Neuronal stem cell (in vitro differentiated cells): ENCODE measurements around the gene PNPLA7.
A peak's percentile ranks its signal among the peaks of the same experiment; 100 is the strongest.

ENCODE experiments used
- DNase-seq: peaks from one replicate; pipeline ENCODE4 v3.0.0-alpha.2; 2013; ENCODE audit warnings: low spot score
- H2AFZ ChIP-seq: one replicate; pipeline ENCODE4 v1.6.1; 2013; ENCODE audit warnings: mild to moderate bottlenecking, low read length, inconsistent platforms
- H2AK5ac ChIP-seq: 2 replicates; pipeline ENCODE4 v1.6.1; 2013; ENCODE audit warnings: low read depth, mild to moderate bottlenecking, inconsistent platforms, low read length, moderate library complexity, mixed read lengths
- H2BK120ac ChIP-seq: 2 replicates; pipeline ENCODE4 v1.6.1; 2013; ENCODE audit warnings: low read depth, mild to moderate bottlenecking, inconsistent platforms, low read length, moderate library complexity, mixed read lengths
- H2BK12ac ChIP-seq: one replicate; pipeline ENCODE4 v1.6.1; 2013; ENCODE audit warnings: low read length, inconsistent platforms
- H2BK15ac ChIP-seq: 2 replicates; pipeline ENCODE4 v1.6.1; 2013; ENCODE audit warnings: mild to moderate bottlenecking, low read length, inconsistent platforms, mixed read lengths
- H2BK5ac ChIP-seq: one replicate; pipeline ENCODE4 v1.6.1; 2013; ENCODE audit warnings: inconsistent platforms, mild to moderate bottlenecking, low read length, moderate library complexity
- H3K14ac ChIP-seq: one replicate; pipeline ENCODE4 v1.6.1; 2013; ENCODE audit warnings: low read length, inconsistent platforms
- H3K18ac ChIP-seq: 2 replicates; pipeline ENCODE4 v1.6.1; 2013; ENCODE audit warnings: low read length, inconsistent platforms
- H3K23ac ChIP-seq: 2 replicates; pipeline ENCODE4 v1.6.1; 2013; ENCODE audit warnings: low read depth, mild to moderate bottlenecking, mixed read lengths, low read length, inconsistent platforms; ENCODE audit not compliant: poor library complexity
- H3K27ac ChIP-seq: replicated peaks from 3 replicates; pipeline ENCODE4 v1.5.1; 2013; ENCODE audit warnings: low read length, inconsistent platforms
- H3K27me3 ChIP-seq, 3 experiments: 2 replicates each; pipeline ENCODE4 v1.6.1; 2013; ENCODE audit warnings: low read length in 3 of 3, mild to moderate bottlenecking in 2 of 3, inconsistent platforms in 1 of 3, low read depth in 1 of 3, mixed read lengths in 1 of 3, moderate library complexity in 1 of 3; ENCODE audit not compliant: control insufficient read depth in 3 of 3, insufficient read depth in 3 of 3
- H3K36me3 ChIP-seq, 2 donors: replicated peaks in 1 of 2; 2 replicates each; pipeline ENCODE4 v1.6.1; 2013; ENCODE audit warnings: low read length in 2 of 2; ENCODE audit not compliant: control insufficient read depth in 2 of 2, insufficient read depth in 2 of 2
- H3K4ac ChIP-seq: 2 replicates; pipeline ENCODE4 v1.6.1; 2013; ENCODE audit warnings: inconsistent platforms, mild to moderate bottlenecking, low read length, moderate library complexity
- H3K4me1 ChIP-seq, 2 donors: 1 replicate in 1 of 2; 2 replicates in 1 of 2; pipeline ENCODE4 v1.6.1; 2013; ENCODE audit warnings: low read length in 2 of 2, low read depth in 1 of 2; ENCODE audit not compliant: control insufficient read depth in 2 of 2, insufficient read depth in 1 of 2
- H3K4me2 ChIP-seq: one replicate; pipeline ENCODE4 v1.6.1; 2013; ENCODE audit warnings: mild to moderate bottlenecking, low read length, inconsistent platforms; ENCODE audit not compliant: insufficient read depth, poor library complexity, severe bottlenecking
- H3K4me3 ChIP-seq, 2 donors: 2 replicates each; pipeline ENCODE4 v1.5.1; 2013; ENCODE audit warnings: low read length in 2 of 2, mild to moderate bottlenecking in 2 of 2, inconsistent platforms in 1 of 2, moderate library complexity in 1 of 2
- H3K79me1 ChIP-seq: one replicate; pipeline ENCODE4 v1.6.1; 2013; ENCODE audit warnings: low read depth, mild to moderate bottlenecking, inconsistent platforms, low read length, moderate library complexity
- H3K9ac ChIP-seq: one replicate; pipeline ENCODE4 v1.6.1; 2013; ENCODE audit warnings: mild to moderate bottlenecking, low read depth, low read length, inconsistent platforms; ENCODE audit not compliant: poor library complexity
- H3K9me3 ChIP-seq, 2 donors: replicated peaks in 1 of 2; 2 replicates each; pipeline versions ENCODE3 to v1.6.1; 2013; ENCODE audit warnings: low read length in 2 of 2, mild to moderate bottlenecking in 2 of 2, inconsistent platforms in 1 of 2, low read depth in 1 of 2, mixed read lengths in 1 of 2, moderate library complexity in 1 of 2; ENCODE audit not compliant: control insufficient read depth in 2 of 2, insufficient read depth in 1 of 2
- H4K8ac ChIP-seq: one replicate; pipeline ENCODE4 v1.6.1; 2013; ENCODE audit warnings: low read depth, mild to moderate bottlenecking, inconsistent platforms, low read length, moderate library complexity
- H4K91ac ChIP-seq: one replicate; pipeline ENCODE4 v1.6.1; 2013; ENCODE audit warnings: low read length, low read depth, mild to moderate bottlenecking, inconsistent platforms; ENCODE audit not compliant: poor library complexity
- WGBS, 2 donors: extraction: QIAGEN DNeasy Blood & Tissue Kit; methylation state at CpG; one replicate each; pipeline ENCODE4 v1.1.7; 2013; ENCODE audit warnings: missing lambda C conversion rate in 2 of 2, mixed read lengths in 1 of 2; ENCODE audit not compliant: insufficient read length in 2 of 2, insufficient replicate concordance in 1 of 2; ENCODE audit errors: extremely low coverage in 2 of 2; 5-methylcytosine and 5-hydroxymethylcytosine counted together

PNPLA7 gene

GRCh38 chr9:137461316-137461662 lies 88.9 kb downstream of the PNPLA7 start:
- Histone ChIP-seq H3K9me3 (peaks cover 0 to 2% of the 10 kb centered on the region in 2 donors), H3K79me1 (peaks cover 15% of the 10 kb centered on the region), H2BK120ac (no peak overlapping the region), H3K14ac (no peak overlapping the region), H3K27me3 (peaks cover 0 to 6% (median 0%) of the 10 kb centered on the region in 3 experiments), H3K4me3 (no peak overlapping the region), H3K9ac (peak overlapping the region; percentile 21), H2BK5ac (no peak overlapping the region), H2BK15ac (peak overlapping the region; percentile 100), H3K27ac (no peak overlapping the region), H3K36me3 (peaks cover 10 to 16% of the 10 kb centered on the region in 2 donors), H2AFZ (no peak overlapping the region), H3K18ac (peak overlapping the region; percentile 71), H3K23ac (peak overlapping the region; percentile 93), H4K91ac (no peak overlapping the region), H2BK12ac (peak overlapping the region; percentile 58), H3K4me1 (peaks cover 10 to 11% of the 10 kb centered on the region in 2 donors), H4K8ac (no peak overlapping the region), H3K4me2 (peak overlapping the region; percentile 33), H3K4ac (no peak overlapping the region), H2AK5ac (peak overlapping the region; percentile 90)
- WGBS, 2 donors: no CpG with 5 or more reads among the region's 21 CpGs
- no peak for DNase-seq

- H3K18ac ChIP-seq: peak overlapping the region; percentile 27
Observed at GRCh38 chr9:137460363-137461315, 89.6 kb downstream of the PNPLA7 start.

GRCh38 chr9:137459601-137460362 lies 90.4 kb downstream of the PNPLA7 start:
- Histone ChIP-seq H4K91ac (no peak overlapping the region), H3K14ac (peak overlapping the region; percentile 14), H3K18ac (peak overlapping the region; percentile 78), H2BK5ac (peak overlapping the region; percentile 16), H3K23ac (peak overlapping the region; percentile 69), H2AK5ac (peak overlapping the region; percentile 90), H3K9ac (no peak overlapping the region), H3K79me1 (peaks cover 20% of the 10 kb centered on the region), H4K8ac (peak overlapping the region; percentile 70), H2BK15ac (peak overlapping the region; percentile 100), H3K4ac (peak overlapping the region; percentile 93), H3K9me3 (peaks cover 0 to 2% of the 10 kb centered on the region in 2 donors), H2BK12ac (peak overlapping the region; percentile 90), H3K4me2 (peak overlapping the region; percentile 97), H3K36me3 (peaks cover 19 to 31% of the 10 kb centered on the region in 2 donors), H2BK120ac (no peak overlapping the region), H3K27ac (no peak overlapping the region), H3K4me3 (peak overlapping the region in 1 of 2 donors; percentile 81), H2AFZ (peak overlapping the region; percentile 99), H3K4me1 (peaks cover 11 to 14% of the 10 kb centered on the region in 2 donors), H3K27me3 (peaks cover 0 to 6% (median 0%) of the 10 kb centered on the region in 3 experiments)
- no peak for DNase-seq
- WGBS, 2 donors: no CpG with 5 or more reads among the region's 15 CpGs

More at GRCh38 chr9:137460363-137461315, 89.6 kb downstream of the PNPLA7 start:
- no peak overlapping the region for H3K23ac ChIP-seq
- no peak overlapping the region for H3K4me2 ChIP-seq
- H2AFZ ChIP-seq: peak overlapping the region; percentile 99
- H2BK120ac ChIP-seq: no peak overlapping the region
- no CpG with 5 or more reads among the region's 31 CpGs for WGBS, 2 donors
- H2AK5ac ChIP-seq: peak overlapping the region; percentile 90
- no peak overlapping the region for H3K4ac ChIP-seq
- peaks cover 17% of the 10 kb centered on the region for H3K79me1 ChIP-seq
- H3K4me1 ChIP-seq: peaks cover 10 to 11% of the 10 kb centered on the region in 2 donors
- DNase-seq: no peak
- no peak overlapping the region for H3K9ac ChIP-seq
- H4K8ac ChIP-seq: peak overlapping the region; percentile 96
- peak overlapping the region; percentile 16 for H2BK5ac ChIP-seq
- peak overlapping the region; percentile 100 for H2BK15ac ChIP-seq
- peak overlapping the region; percentile 76 for H3K14ac ChIP-seq
- peaks cover 0 to 6% (median 0%) of the 10 kb centered on the region in 3 experiments for H3K27me3 ChIP-seq
- no peak overlapping the region for H4K91ac ChIP-seq
- no peak overlapping the region for H3K27ac ChIP-seq
- peaks cover 0 to 2% of the 10 kb centered on the region in 2 donors for H3K9me3 ChIP-seq
- peaks cover 14 to 22% of the 10 kb centered on the region in 2 donors for H3K36me3 ChIP-seq
- peak overlapping the region; percentile 49 for H2BK12ac ChIP-seq
- H3K4me3 ChIP-seq: no peak overlapping the region
